NCI-H146 treated with DMSO at 0.1 percent for 48 hours (cell line): Measurements from ENCODE around the gene KCNQ1.

Experiments used
- DNase-seq: peaks from one replicate; lab custom pipeline; 2025; ENCODE audit not compliant: unreplicated experiment; lab: John Stamatoyannopoulos, UW

Gene KCNQ1

GRCh38 chr11:2797121-2797711 lies 352.4 kb downstream of the KCNQ1 start:
- no peak for DNase-seq

GRCh38 chr11:2797741-2798361 lies 353.0 kb downstream of the KCNQ1 start:
- no peak for DNase-seq

- DNase-seq, result no peak
Measured at GRCh38 chr11:2798951-2799761, 354.3 kb downstream of the KCNQ1 start.

- DNase-seq, result no peak
Measured at GRCh38 chr11:2799881-2800654, 355.3 kb downstream of the KCNQ1 start.

GRCh38 chr11:2800655-2801531 lies 356.1 kb downstream of the KCNQ1 start:
- no peak for DNase-seq

GRCh38 chr11:2801711-2802388 lies 357.0 kb downstream of the KCNQ1 start:
- no peak for DNase-seq

GRCh38 chr11:2802389-2803185 lies 357.8 kb downstream of the KCNQ1 start:
- DNase-seq, result no peak

GRCh38 chr11:2803186-2804091 lies 358.6 kb downstream of the KCNQ1 start:
- no peak for DNase-seq

GRCh38 chr11:2804189-2804588 lies 359.4 kb downstream of the KCNQ1 start:
- no peak for DNase-seq

- DNase-seq, result no peak
Measured at GRCh38 chr11:2804701-2805387, 360.0 kb downstream of the KCNQ1 start.

- no peak for DNase-seq
Measured at GRCh38 chr11:2805388-2806056, 360.7 kb downstream of the KCNQ1 start.

- DNase-seq, result no peak
Measured at GRCh38 chr11:2806351-2807024, 361.7 kb downstream of the KCNQ1 start.

GRCh38 chr11:2807025-2807681 lies 362.3 kb downstream of the KCNQ1 start:
- no peak for DNase-seq

- DNase-seq, result no peak
Measured at GRCh38 chr11:2807801-2808241, 363.0 kb downstream of the KCNQ1 start.

- no peak for DNase-seq
Measured at GRCh38 chr11:2808850-2809846, 364.3 kb downstream of the KCNQ1 start.
